ENCODE measurements around the gene TRRAP. TPM values are rescaled to one million over a fixed set of nuclear protein-coding genes. Genes with fewer than 3 reads are reported as not detected.

The TRRAP gene
- total and polyA plus RNA-seq, 2 experiments from 2014 or later, result 14.9 to 58.7 TPM

DNA sequence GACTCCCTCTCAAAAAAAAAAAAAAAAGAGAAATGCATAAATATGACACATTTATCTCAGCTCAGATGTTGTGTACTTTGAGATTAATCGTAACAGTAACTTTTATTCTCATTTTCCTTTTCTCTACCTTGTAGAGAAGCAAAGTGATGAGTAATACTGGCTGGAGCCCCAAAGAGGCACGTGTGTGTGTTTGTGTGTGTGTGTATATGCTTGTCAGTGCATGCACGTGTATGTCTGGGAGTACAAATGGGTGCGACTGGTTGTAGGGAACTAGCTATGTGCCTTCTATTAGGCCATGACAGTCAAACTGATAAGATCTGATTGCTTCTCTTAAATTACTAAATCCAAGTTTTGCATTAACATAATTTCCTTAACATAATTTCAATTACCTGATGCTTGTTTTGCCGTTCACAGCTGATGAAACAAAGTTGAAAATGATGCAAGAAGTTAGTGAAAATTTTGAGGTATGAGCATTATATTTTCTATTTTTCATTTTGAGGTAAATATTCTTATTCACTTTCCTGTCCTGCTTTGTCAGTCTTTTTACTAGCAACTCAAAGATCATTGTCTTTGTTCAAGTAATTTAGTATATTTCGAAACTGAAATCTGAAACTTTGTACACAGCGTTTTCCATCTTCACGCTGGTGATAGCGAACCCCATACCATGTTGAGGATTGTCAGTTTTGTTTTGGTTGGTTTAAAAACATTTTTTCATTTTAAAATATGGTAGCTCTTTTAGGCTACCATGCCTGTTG is 3.4 kb downstream of the TRRAP start (continued):
- TF ChIP-seq, protein P1, sequence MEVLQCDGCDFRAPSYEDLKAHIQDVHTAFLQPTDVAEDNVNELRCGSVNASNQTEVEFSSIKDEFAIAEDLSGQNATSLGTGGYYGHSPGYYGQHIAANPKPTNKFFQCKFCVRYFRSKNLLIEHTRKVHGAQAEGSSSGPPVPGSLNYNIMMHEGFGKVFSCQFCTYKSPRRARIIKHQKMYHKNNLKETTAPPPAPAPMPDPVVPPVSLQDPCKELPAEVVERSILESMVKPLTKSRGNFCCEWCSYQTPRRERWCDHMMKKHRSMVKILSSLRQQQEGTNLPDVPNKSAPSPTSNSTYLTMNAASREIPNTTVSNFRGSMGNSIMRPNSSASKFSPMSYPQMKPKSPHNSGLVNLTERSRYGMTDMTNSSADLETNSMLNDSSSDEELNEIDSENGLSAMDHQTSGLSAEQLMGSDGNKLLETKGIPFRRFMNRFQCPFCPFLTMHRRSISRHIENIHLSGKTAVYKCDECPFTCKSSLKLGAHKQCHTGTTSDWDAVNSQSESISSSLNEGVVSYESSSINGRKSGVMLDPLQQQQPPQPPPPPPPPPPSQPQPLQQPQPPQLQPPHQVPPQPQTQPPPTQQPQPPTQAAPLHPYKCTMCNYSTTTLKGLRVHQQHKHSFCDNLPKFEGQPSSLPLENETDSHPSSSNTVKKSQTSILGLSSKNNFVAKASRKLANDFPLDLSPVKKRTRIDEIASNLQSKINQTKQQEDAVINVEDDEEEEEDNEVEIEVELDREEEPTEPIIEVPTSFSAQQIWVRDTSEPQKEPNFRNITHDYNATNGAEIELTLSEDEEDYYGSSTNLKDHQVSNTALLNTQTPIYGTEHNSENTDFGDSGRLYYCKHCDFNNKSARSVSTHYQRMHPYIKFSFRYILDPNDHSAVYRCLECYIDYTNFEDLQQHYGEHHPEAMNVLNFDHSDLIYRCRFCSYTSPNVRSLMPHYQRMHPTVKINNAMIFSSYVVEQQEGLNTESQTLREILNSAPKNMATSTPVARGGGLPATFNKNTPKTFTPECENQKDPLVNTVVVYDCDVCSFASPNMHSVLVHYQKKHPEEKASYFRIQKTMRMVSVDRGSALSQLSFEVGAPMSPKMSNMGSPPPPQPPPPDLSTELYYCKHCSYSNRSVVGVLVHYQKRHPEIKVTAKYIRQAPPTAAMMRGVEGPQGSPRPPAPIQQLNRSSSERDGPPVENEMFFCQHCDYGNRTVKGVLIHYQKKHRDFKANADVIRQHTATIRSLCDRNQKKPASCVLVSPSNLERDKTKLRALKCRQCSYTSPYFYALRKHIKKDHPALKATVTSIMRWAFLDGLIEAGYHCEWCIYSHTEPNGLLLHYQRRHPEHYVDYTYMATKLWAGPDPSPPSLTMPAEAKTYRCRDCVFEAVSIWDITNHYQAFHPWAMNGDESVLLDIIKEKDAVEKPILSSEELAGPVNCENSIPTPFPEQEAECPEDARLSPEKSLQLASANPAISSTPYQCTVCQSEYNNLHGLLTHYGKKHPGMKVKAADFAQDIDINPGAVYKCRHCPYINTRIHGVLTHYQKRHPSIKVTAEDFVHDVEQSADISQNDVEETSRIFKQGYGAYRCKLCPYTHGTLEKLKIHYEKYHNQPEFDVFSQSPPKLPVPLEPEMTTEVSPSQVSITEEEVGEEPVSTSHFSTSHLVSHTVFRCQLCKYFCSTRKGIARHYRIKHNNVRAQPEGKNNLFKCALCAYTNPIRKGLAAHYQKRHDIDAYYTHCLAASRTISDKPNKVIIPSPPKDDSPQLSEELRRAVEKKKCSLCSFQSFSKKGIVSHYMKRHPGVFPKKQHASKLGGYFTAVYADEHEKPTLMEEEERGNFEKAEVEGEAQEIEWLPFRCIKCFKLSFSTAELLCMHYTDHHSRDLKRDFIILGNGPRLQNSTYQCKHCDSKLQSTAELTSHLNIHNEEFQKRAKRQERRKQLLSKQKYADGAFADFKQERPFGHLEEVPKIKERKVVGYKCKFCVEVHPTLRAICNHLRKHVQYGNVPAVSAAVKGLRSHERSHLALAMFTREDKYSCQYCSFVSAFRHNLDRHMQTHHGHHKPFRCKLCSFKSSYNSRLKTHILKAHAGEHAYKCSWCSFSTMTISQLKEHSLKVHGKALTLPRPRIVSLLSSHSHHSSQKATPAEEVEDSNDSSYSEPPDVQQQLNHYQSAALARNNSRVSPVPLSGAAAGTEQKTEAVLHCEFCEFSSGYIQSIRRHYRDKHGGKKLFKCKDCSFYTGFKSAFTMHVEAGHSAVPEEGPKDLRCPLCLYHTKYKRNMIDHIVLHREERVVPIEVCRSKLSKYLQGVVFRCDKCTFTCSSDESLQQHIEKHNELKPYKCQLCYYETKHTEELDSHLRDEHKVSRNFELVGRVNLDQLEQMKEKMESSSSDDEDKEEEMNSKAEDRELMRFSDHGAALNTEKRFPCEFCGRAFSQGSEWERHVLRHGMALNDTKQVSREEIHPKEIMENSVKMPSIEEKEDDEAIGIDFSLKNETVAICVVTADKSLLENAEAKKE (CRISPR knock-in tag; IDR thresholded peaks at IDR 0.05), result no peak
- TF ChIP-seq STAT1 (IDR thresholded peaks at IDR 0.05; ENCODE audit: unreplicated experiment), result no peak
- TF ChIP-seq CREB1 (CRISPR knock-in tag; IDR thresholded peaks at IDR 0.05; ENCODE audit: low read depth), result no peak

DNA sequence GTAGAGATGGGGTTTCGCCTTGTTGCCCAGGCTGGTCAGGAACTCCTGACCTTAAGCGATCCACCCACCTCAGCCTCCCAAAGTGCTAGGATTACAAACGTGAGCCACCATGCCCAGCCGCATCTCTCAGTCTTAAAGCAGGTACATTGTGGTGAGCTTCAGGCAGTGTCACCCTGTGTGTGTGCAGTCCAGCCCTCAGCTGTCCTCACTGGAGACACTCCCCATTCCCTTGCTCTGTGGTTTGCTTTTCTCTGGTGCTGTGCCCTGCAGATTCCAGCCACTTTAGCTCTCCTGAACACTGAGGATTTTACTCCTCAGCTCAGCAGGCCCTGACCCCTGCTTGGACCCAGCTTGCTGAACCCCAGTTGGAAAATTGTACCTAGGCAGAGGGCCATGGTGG is 6.1 kb downstream of the TRRAP start:
- peaks cover 35% of the 10 kb centered on the region for H3K79me2 ChIP-seq (replicated peaks; ENCODE audit: insufficient read depth)
- H3K27ac Mint-ChIP-seq, result no peak overlapping the region
- TF ChIP-seq, protein P2, sequence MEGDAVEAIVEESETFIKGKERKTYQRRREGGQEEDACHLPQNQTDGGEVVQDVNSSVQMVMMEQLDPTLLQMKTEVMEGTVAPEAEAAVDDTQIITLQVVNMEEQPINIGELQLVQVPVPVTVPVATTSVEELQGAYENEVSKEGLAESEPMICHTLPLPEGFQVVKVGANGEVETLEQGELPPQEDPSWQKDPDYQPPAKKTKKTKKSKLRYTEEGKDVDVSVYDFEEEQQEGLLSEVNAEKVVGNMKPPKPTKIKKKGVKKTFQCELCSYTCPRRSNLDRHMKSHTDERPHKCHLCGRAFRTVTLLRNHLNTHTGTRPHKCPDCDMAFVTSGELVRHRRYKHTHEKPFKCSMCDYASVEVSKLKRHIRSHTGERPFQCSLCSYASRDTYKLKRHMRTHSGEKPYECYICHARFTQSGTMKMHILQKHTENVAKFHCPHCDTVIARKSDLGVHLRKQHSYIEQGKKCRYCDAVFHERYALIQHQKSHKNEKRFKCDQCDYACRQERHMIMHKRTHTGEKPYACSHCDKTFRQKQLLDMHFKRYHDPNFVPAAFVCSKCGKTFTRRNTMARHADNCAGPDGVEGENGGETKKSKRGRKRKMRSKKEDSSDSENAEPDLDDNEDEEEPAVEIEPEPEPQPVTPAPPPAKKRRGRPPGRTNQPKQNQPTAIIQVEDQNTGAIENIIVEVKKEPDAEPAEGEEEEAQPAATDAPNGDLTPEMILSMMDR (conservative IDR thresholded peaks at IDR 0.05; ENCODE audit: low read depth in 2 of 2), result no peak
- TF ChIP-seq STAT1 (IDR thresholded peaks at IDR 0.05; ENCODE audit: unreplicated experiment) (no peak), JUNB (IDR thresholded peaks at IDR 0.05; ENCODE audit: unreplicated experiment) (no peak), ZNF114 (CRISPR knock-in tag; IDR thresholded peaks at IDR 0.05) (no peak), EZH2phosphoT487 (IDR thresholded peaks at IDR 0.05; ENCODE audit: unreplicated experiment) (no peak)
- TF ChIP-seq, protein P3, sequence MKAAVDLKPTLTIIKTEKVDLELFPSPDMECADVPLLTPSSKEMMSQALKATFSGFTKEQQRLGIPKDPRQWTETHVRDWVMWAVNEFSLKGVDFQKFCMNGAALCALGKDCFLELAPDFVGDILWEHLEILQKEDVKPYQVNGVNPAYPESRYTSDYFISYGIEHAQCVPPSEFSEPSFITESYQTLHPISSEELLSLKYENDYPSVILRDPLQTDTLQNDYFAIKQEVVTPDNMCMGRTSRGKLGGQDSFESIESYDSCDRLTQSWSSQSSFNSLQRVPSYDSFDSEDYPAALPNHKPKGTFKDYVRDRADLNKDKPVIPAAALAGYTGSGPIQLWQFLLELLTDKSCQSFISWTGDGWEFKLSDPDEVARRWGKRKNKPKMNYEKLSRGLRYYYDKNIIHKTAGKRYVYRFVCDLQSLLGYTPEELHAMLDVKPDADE (IDR thresholded peaks at IDR 0.05), result no peak

More for the DNA sequence above, 6.1 kb downstream of the TRRAP start:
- Mint-ChIP-seq H3K27me3 (ENCODE audit: insufficient read depth, low read depth, poor library complexity) (no peaks in the 10 kb centered on the region), H3K4me3 (no peak overlapping the region), H3K4me1 (peaks cover 2% of the 10 kb centered on the region; the same call in 1 of the 3 replicates), H3K9me3 (no peaks in the 10 kb centered on the region), H3K36me3 (ENCODE audit: low read depth) (peaks cover 65% of the 10 kb centered on the region)
- Histone ChIP-seq H4K20me1 (replicated peaks; ENCODE audit: insufficient read depth) (peaks cover 20% of the 10 kb centered on the region), H3K36me3 (ENCODE audit: insufficient read depth) (peaks cover 24% of the 10 kb centered on the region), H3K4me1 (ENCODE audit: insufficient read depth) (peaks cover 3% of the 10 kb centered on the region; the same call in 1 of the 2 replicates), H3K4me3 (no peak overlapping the region), H3F3A (replicated peaks; ENCODE audit: low read depth) (no peaks in the 10 kb centered on the region), H3K27ac (ENCODE audit: low read depth) (no peak overlapping the region), H3K9me2 (ENCODE audit: insufficient read depth) (no peaks in the 10 kb centered on the region), H3K27me3 (ENCODE audit: insufficient read depth) (no peaks in the 10 kb centered on the region), H3K4me2 (no peak overlapping the region), H2AFZ (no peak overlapping the region)
- ATAC-seq (no peak), DNase-seq (ENCODE audit: low spot score) (no peak)

Measured in GM23338 (cell line).